Measurements from ENCODE around the gene DSP. TPM values are rescaled to one million over a fixed set of nuclear protein-coding genes. Genes with fewer than 3 reads are reported as not detected.

DSP gene
- total and polyA plus RNA-seq, 2 of the 13 experiments (the other 11 are each of a cell fraction or from before 2014, with no cell fraction given) = 89.8 to 117 TPM

- TF ChIP-seq ZC3H4 (CRISPR knock-in tag; IDR thresholded peaks at IDR 0.05; ENCODE audit: borderline replicate concordance) (no peak; the same call in 1 of the 2 replicates), AGO1 (IDR thresholded peaks at IDR 0.05; ENCODE audit: low read depth, low read length, poor library complexity, severe bottlenecking) (no peak), FOXA1 (IDR thresholded peaks at IDR 0.05) (no peak), FOXA1 (CRISPR knock-in tag; IDR thresholded peaks at IDR 0.05) (peak; percentile 68; the same call in 1 of the 2 replicates), SATB2 (CRISPR knock-in tag; IDR thresholded peaks at IDR 0.05) (0 out of 2 replicates have a peak, but pooled peaks have one; percentile 10), ZNF510 (CRISPR knock-in tag; IDR thresholded peaks at IDR 0.05; ENCODE audit: low read depth) (peak; percentile 71; the same call in 1 of the 2 replicates), ZBTB2 (CRISPR knock-in tag; IDR thresholded peaks at IDR 0.05; ENCODE audit: low read depth) (peak; percentile 80; the same call in 1 of the 2 replicates), NFIC (IDR thresholded peaks at IDR 0.05; ENCODE audit: low read length) (peak; percentile 97), ETV5 (CRISPR knock-in tag; IDR thresholded peaks at IDR 0.05; ENCODE audit: borderline replicate concordance) (peak; percentile 68; the same call in 1 of the 2 replicates), BHLHE40 (IDR thresholded peaks at IDR 0.05; ENCODE audit: low read length) (peak; percentile 91), SP140L (CRISPR knock-in tag; IDR thresholded peaks at IDR 0.05; ENCODE audit: borderline replicate concordance) (no peak), ISL2 (CRISPR knock-in tag; IDR thresholded peaks at IDR 0.05) (peak; percentile 96), ARID3A (IDR thresholded peaks at IDR 0.05; ENCODE audit: low read depth, low read length) (peak; percentile 93; the same call in 1 of the 2 replicates), PCBP2 (optimal IDR thresholded peaks at IDR 0.05; ENCODE audit: low read depth, low read length, poor library complexity, severe bottlenecking) (no peak), SNRNP70 (IDR thresholded peaks at IDR 0.05; ENCODE audit: low read depth, low read length) (no peak), CEBPG (CRISPR knock-in tag; IDR thresholded peaks at IDR 0.05) (peak; percentile 95), HNRNPL (IDR thresholded peaks at IDR 0.05; ENCODE audit: low read depth, low read length) (no peak), MAZ (IDR thresholded peaks at IDR 0.05; ENCODE audit: borderline replicate concordance, low read depth, low read length) (no peak), MAZ (CRISPR knock-in tag; IDR thresholded peaks at IDR 0.05; ENCODE audit: low read depth) (no peak; the same call in 1 of the 2 replicates), CBX2 (IDR thresholded peaks at IDR 0.05; ENCODE audit: low read depth, low read length) (no peak), CBX2 (CRISPR knock-in tag; IDR thresholded peaks at IDR 0.05; ENCODE audit: low read depth) (no peak), ATF5 (CRISPR knock-in tag; IDR thresholded peaks at IDR 0.05; ENCODE audit: low read depth) (no peak), MAFK (conservative IDR thresholded peaks at IDR 0.05 in 1 of 2, IDR thresholded peaks at IDR 0.05 in 1 of 2; ENCODE audit: low read length in 2 of 2) (no peak), GRHL1 (CRISPR knock-in tag; conservative IDR thresholded peaks at IDR 0.05) (no peak)
Measured at GRCh38 chr6:7561153-7561964, 19.9 kb downstream of the DSP start (continued).
